Ovary (tissue), 3 donors: ENCODE results near the gene RERG.

Source experiments
- CTCF ChIP-seq, 3 donors: fragments of 450-650 bp in 2 of 3; fragments of 200-600 bp in 1 of 3; IDR thresholded peaks; one replicate each; pipeline versions ENCODE4 v1.5.1 to v1.8.0; 2016 to 2022; ENCODE audit warnings: antibody characterized with exemption in 3 of 3, mild to moderate bottlenecking in 1 of 3
- EP300 ChIP-seq: sonication (generic); formaldehyde crosslinking; IDR thresholded peaks from one replicate; pipeline ENCODE4 v1.6.1; 2017; ENCODE audit warnings: antibody characterized with exemption
- POLR2A ChIP-seq: fragments of 450-650 bp; IDR thresholded peaks from one replicate; pipeline ENCODE4 v1.6.1; 2017; ENCODE audit warnings: antibody characterized with exemption, mild to moderate bottlenecking, moderate library complexity
- donor health status: DM: no; HTN: no; CAD: no.

GRCh38 chr12:15268927-15269552 is 47.8 kb upstream of the RERG start:
- TF ChIP-seq CTCF (IDR thresholded peaks at IDR 0.05) (peak; percentile 73 to 84 (median 82)), POLR2A (no peak), EP300 (no peak)
